ENCODE measurements around the gene C10orf90. TPM values are rescaled to one million over a fixed set of nuclear protein-coding genes. Genes with fewer than 3 reads are reported as not detected.

The C10orf90 gene
- total and polyA plus RNA-seq, 2 experiments from 2014 or later: not detected

DNA sequence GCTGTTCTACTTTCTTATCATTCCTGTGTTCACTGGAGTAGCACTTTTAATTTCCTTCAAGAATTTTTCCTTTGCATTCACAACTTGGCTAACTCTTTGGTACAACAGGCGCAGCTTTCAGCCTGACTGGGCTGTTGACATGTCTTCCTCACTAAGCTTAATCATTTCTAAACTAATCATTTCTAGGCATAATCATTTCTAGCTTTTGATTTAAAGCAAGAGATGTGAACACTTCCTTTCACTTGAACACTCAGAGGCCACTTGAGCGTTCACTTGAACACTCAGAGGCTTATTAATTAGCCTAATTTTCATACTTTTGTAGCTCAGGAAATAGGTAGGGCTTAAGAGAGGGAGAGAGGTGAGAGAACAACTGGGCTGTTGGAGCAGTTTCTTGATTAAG lies 15.9 kb downstream of the C10orf90 start:
- TF ChIP-seq, protein P1, sequence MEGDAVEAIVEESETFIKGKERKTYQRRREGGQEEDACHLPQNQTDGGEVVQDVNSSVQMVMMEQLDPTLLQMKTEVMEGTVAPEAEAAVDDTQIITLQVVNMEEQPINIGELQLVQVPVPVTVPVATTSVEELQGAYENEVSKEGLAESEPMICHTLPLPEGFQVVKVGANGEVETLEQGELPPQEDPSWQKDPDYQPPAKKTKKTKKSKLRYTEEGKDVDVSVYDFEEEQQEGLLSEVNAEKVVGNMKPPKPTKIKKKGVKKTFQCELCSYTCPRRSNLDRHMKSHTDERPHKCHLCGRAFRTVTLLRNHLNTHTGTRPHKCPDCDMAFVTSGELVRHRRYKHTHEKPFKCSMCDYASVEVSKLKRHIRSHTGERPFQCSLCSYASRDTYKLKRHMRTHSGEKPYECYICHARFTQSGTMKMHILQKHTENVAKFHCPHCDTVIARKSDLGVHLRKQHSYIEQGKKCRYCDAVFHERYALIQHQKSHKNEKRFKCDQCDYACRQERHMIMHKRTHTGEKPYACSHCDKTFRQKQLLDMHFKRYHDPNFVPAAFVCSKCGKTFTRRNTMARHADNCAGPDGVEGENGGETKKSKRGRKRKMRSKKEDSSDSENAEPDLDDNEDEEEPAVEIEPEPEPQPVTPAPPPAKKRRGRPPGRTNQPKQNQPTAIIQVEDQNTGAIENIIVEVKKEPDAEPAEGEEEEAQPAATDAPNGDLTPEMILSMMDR (IDR thresholded peaks at IDR 0.05; ENCODE audit: low read depth, low read length): no peak
- Histone ChIP-seq H3K36me3 (no peaks in the 10 kb centered on the region), H3K4me3 (no peak overlapping the region), H3K27me3 (no peaks in the 10 kb centered on the region), H3K4me1 (ENCODE audit: low read depth) (no peaks in the 10 kb centered on the region), H3K9me3 (ENCODE audit: low read depth) (no peaks in the 10 kb centered on the region), H3K27ac (no peak overlapping the region)
- no peak for DNase-seq (ENCODE audit: low read depth in 1 of 2, low spot score in 1 of 2)

DNA sequence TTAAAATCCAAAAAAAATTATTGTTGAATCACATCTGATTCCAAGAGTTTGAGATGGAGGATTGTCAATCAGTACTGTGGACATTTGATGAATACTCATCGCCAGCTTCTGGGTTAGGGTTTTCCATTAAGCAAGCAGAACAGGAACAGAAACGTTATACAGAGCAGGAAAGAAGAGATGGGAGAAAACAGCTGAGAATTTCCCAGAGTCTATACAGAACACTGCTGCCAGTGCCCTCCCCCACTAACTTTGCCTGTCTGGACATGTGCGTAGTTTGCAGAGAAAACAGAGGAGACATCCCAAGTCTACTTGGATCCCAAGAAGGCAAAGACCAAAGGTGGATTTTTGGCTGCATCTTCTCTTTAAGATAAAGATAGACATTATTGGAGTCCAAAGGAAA lies 19.0 kb downstream of the C10orf90 start:
- Histone ChIP-seq H3K4me1 (ENCODE audit: low read depth) (no peaks in the 10 kb centered on the region), H3K9me3 (ENCODE audit: low read depth) (no peaks in the 10 kb centered on the region), H3K27ac (no peak overlapping the region), H3K27me3 (no peaks in the 10 kb centered on the region), H3K36me3 (no peaks in the 10 kb centered on the region), H3K4me3 (no peak overlapping the region)
- TF ChIP-seq, protein P1 (IDR thresholded peaks at IDR 0.05; ENCODE audit: low read depth, low read length): no peak
- DNase-seq (ENCODE audit: low read depth in 1 of 2, low spot score in 1 of 2): no peak

DNA sequence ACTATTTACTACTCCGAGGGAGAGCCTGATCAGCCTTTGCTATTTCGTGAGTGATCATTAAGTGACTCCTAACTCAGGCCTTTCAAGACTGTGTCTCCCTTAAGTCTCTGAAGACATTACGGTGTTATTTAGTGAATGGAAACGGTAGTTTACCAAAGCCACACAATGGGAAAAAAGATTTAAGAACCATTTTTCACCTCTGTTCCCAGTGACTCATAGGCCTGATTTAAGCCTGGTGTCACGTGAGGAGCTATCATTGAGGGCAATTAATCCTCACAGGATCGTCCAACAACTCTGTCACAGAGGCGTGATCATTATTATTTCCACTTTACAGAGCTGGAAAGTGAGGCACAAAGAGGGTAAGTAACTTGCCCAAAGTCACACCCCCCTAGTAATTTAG lies 20.3 kb downstream of the C10orf90 start:
- H3K4me1 ChIP-seq (ENCODE audit: low read depth): no peaks in the 10 kb centered on the region
- no peaks in the 10 kb centered on the region for H3K9me3 ChIP-seq (ENCODE audit: low read depth)
- no peak overlapping the region for H3K27ac ChIP-seq
- H3K4me3 ChIP-seq: no peak overlapping the region
- TF ChIP-seq, protein P1 (IDR thresholded peaks at IDR 0.05; ENCODE audit: low read depth, low read length): no peak
- H3K27me3 ChIP-seq: no peaks in the 10 kb centered on the region
- no peaks in the 10 kb centered on the region for H3K36me3 ChIP-seq
- no peak for DNase-seq (ENCODE audit: low read depth in 1 of 2, low spot score in 1 of 2)

DNA sequence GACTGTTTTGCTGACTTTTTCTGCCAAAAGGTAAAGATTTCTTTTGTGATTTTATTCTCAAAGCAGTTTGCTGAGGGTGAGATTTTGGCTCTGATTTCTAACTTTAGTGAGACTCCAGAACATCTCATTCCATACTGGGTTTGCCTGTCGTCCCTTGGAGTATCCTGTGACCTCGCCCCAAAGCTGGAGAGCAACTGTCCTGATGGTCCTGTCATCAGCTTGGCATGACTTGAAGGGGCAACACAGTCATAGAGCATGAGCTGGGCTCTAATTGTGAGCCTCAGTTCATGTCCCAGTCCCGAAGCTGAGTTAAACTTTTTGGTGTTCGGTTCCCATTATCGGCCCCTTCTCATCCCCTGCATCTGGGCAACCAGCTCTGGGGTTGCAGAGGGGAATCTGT lies 23.4 kb downstream of the C10orf90 start:
- Histone ChIP-seq H3K27ac (no peak overlapping the region), H3K4me1 (ENCODE audit: low read depth) (no peaks in the 10 kb centered on the region), H3K27me3 (no peaks in the 10 kb centered on the region), H3K36me3 (no peaks in the 10 kb centered on the region), H3K4me3 (no peak overlapping the region), H3K9me3 (ENCODE audit: low read depth) (no peaks in the 10 kb centered on the region)
- TF ChIP-seq, protein P1 (IDR thresholded peaks at IDR 0.05; ENCODE audit: low read depth, low read length): no peak
- DNase-seq (ENCODE audit: low read depth in 1 of 2, low spot score in 1 of 2): no peak

DNA sequence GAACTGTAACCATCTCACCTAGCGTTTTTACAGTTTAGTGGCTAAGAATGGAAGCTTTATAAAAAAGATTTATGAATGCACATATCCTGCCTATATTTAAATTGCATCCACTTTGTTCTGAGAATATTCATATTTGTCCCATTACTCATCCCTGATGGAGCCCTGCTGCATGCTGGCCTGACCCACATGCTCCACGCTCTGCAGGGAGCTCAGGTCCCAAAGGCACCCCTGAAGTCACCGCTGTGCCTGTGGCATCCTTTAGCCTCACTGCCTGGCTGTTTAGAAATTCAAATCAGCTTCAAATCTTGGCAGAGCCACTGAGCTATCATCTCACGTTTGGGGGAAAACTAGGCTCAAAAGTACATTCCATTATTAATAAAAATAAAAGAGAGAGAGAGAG lies 24.4 kb downstream of the C10orf90 start:
- no peaks in the 10 kb centered on the region for H3K27me3 ChIP-seq
- no peaks in the 10 kb centered on the region for H3K36me3 ChIP-seq
- H3K9me3 ChIP-seq (ENCODE audit: low read depth): no peaks in the 10 kb centered on the region
- H3K27ac ChIP-seq: no peak overlapping the region
- DNase-seq (ENCODE audit: low read depth in 1 of 2, low spot score in 1 of 2): peak in 1 of 2 donors; percentile 31
- no peak overlapping the region for H3K4me3 ChIP-seq
- TF ChIP-seq, protein P1 (IDR thresholded peaks at IDR 0.05; ENCODE audit: low read depth, low read length): no peak
- no peaks in the 10 kb centered on the region for H3K4me1 ChIP-seq (ENCODE audit: low read depth)

DNA sequence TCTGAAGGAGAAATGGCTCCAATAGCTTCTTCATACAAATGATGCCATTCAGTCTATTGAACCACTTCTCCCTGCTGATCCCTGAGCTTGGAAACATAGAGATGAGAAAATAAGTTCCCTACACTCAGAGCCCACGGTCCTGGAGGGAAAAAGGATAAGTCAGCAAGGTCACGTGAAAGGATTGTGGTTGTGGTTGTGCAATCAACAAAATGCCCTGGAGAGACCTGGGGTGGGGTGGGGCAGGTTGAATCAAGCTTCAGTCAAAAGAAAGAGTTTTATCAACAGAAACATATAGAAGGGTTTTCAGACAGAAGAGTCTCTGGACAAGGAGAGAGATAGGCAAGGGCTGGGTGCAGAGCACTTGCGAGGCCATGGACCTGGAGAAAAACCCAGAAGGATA lies 30.1 kb downstream of the C10orf90 start:
- no peaks in the 10 kb centered on the region for H3K27me3 ChIP-seq
- H3K36me3 ChIP-seq: no peaks in the 10 kb centered on the region
- H3K9me3 ChIP-seq (ENCODE audit: low read depth): no peaks in the 10 kb centered on the region
- H3K4me3 ChIP-seq: no peak overlapping the region
- no peaks in the 10 kb centered on the region for H3K4me1 ChIP-seq (ENCODE audit: low read depth)
- H3K27ac ChIP-seq: no peak overlapping the region
- TF ChIP-seq, protein P1 (IDR thresholded peaks at IDR 0.05; ENCODE audit: low read depth, low read length): no peak
- DNase-seq (ENCODE audit: low read depth in 1 of 2, low spot score in 1 of 2): peak in 1 of 2 donors; percentile 40

All from cardiac muscle cell (in vitro differentiated cells and primary cell).